Upper lobe of right lung (tissue), 1 donor: ENCODE measurements around the gene BICD2. TPM values are rescaled to one million over a fixed set of nuclear protein-coding genes. Genes with fewer than 3 reads are reported as not detected.

ENCODE experiments used
- ATAC-seq: fragments of 200-7000 bp; cut with Tn5 transposase; one replicate; pipeline ENCODE4 v1.9.1; 2020; ENCODE audit warnings: mild to moderate bottlenecking, moderate library complexity
- DNase-seq: peaks from one replicate; pipeline ENCODE4 v3.0.0-alpha.2; 2020
- H3K27ac ChIP-seq: fragments of 200-600 bp; one replicate; pipeline ENCODE4 v1.8.0; 2022
- H3K27me3 ChIP-seq: fragments of 200-600 bp; one replicate; pipeline ENCODE4 v1.8.0; 2022; ENCODE audit warnings: mild to moderate bottlenecking
- H3K36me3 ChIP-seq: fragments of 200-600 bp; one replicate; pipeline ENCODE4 v1.8.0; 2022
- H3K4me1 ChIP-seq: fragments of 200-600 bp; one replicate; pipeline ENCODE4 v1.8.0; 2022
- H3K4me3 ChIP-seq: fragments of 200-600 bp; one replicate; pipeline ENCODE4 v1.8.0; 2022; ENCODE audit warnings: mild to moderate bottlenecking
- H3K9me3 ChIP-seq: fragments of 200-600 bp; one replicate; pipeline ENCODE4 v1.8.0; 2022
- CTCF ChIP-seq: fragments of 200-600 bp; IDR thresholded peaks from one replicate; pipeline ENCODE4 v1.8.0; 2022; ENCODE audit warnings: antibody characterized with exemption
- intact Hi-C: fragments of 100-400 bp; cut with DNase I; formaldehyde crosslinking; loops from one replicate; pipeline ENCODE4 v1.11.0; 2022
- total RNA-seq: library from RNA; stranded (reverse); fragmentation: NEBNext Ultra II Directional; extraction: Animal tissue kit (Norgen Biotek cat#: 25700); gene quantifications from one replicate; pipeline ENCODE4 v1.2.1, GENCODE V29; 2021
- donor health status: DM: no; HTN: yes; CAD: no; lungs with severe emphysema.

Gene BICD2
- total RNA-seq, 1 donor from 2014 or later: 38.6 TPM

- no peaks in the 10 kb centered on the region for H3K9me3 ChIP-seq
- H3K4me1 ChIP-seq: peaks cover 26% of the 10 kb centered on the region
- H3K4me3 ChIP-seq: no peak overlapping the region
- H3K36me3 ChIP-seq: peaks cover 33% of the 10 kb centered on the region
- DNase-seq: no peak
- no peaks in the 10 kb centered on the region for H3K27me3 ChIP-seq
- TF ChIP-seq CTCF: no peak
- ATAC-seq: no peak
- intact Hi-C loops: no loop called here
- H3K27ac ChIP-seq: no peak overlapping the region
Observed at GRCh38 chr9:92725766-92726165, 38.9 kb downstream of the BICD2 start.

- TF ChIP-seq CTCF: no peak
- Histone ChIP-seq H3K9me3 (no peaks in the 10 kb centered on the region), H3K36me3 (peaks cover 39% of the 10 kb centered on the region), H3K27me3 (no peaks in the 10 kb centered on the region), H3K4me1 (peaks cover 26% of the 10 kb centered on the region), H3K27ac (no peak overlapping the region), H3K4me3 (no peak overlapping the region)
- ATAC-seq: no peak
- DNase-seq: no peak
- intact Hi-C loops: no loop called here
Observed at GRCh38 chr9:92725266-92725545, 39.4 kb downstream of the BICD2 start.

- DNase-seq: no peak
- Histone ChIP-seq H3K9me3 (no peaks in the 10 kb centered on the region), H3K27me3 (no peaks in the 10 kb centered on the region), H3K36me3 (peaks cover 44% of the 10 kb centered on the region), H3K4me3 (no peak overlapping the region), H3K27ac (no peak overlapping the region), H3K4me1 (peaks cover 26% of the 10 kb centered on the region)
- ATAC-seq: peak; percentile 15
- no peak for TF ChIP-seq CTCF
- intact Hi-C loops: no loop called here
Observed at GRCh38 chr9:92724528-92725265, 39.9 kb downstream of the BICD2 start.

GRCh38 chr9:92723801-92724323, 40.8 kb downstream of the BICD2 start:
- ATAC-seq: no peak
- no peak for TF ChIP-seq CTCF
- intact Hi-C loops: no loop called here
- Histone ChIP-seq H3K27ac (no peak overlapping the region), H3K9me3 (no peaks in the 10 kb centered on the region), H3K36me3 (peaks cover 51% of the 10 kb centered on the region), H3K4me3 (no peak overlapping the region), H3K27me3 (no peaks in the 10 kb centered on the region), H3K4me1 (peaks cover 20% of the 10 kb centered on the region)
- DNase-seq: no peak

GRCh38 chr9:92723299-92723625, 41.4 kb downstream of the BICD2 start:
- H3K36me3 ChIP-seq: peaks cover 51% of the 10 kb centered on the region
- no peak overlapping the region for H3K4me3 ChIP-seq
- TF ChIP-seq CTCF: no peak
- no peaks in the 10 kb centered on the region for H3K27me3 ChIP-seq
- intact Hi-C loops: no loop called here
- ATAC-seq (peak; percentile 76), DNase-seq (no peak)
- peak overlapping the region; percentile 55 for H3K27ac ChIP-seq
- peaks cover 20% of the 10 kb centered on the region for H3K4me1 ChIP-seq
- H3K9me3 ChIP-seq: no peaks in the 10 kb centered on the region
